GM23338 (cell line): ENCODE data around the gene TCN2. TPM values are rescaled to one million over a fixed set of nuclear protein-coding genes. Genes with fewer than 3 reads are reported as not detected.

Experiments used
- ATAC-seq: fragments of 200-7000 bp; cut with Tn5 transposase; 3 replicates; pipeline ENCODE4 v1.9.1; 2020
- DNase-seq: peaks from one replicate; pipeline ENCODE4 v3.0.0-alpha.2; 2015; ENCODE audit warnings: low spot score
- H2AFZ ChIP-seq: fragments of 200-600 bp; sonication (generic); 2 replicates; pipeline ENCODE4 v1.8.0; 2016; ENCODE audit warnings: antibody characterized with exemption, mild to moderate bottlenecking, moderate library complexity
- H3F3A ChIP-seq: fragments of 200-600 bp; sonication (generic); replicated peaks from 2 replicates; pipeline ENCODE4 v1.8.0; 2017; ENCODE audit warnings: antibody characterized with exemption, mixed run types, low read depth
- H3K27ac ChIP-seq: fragments of 200-600 bp; sonication (generic); 2 replicates; pipeline ENCODE4 v1.6.1; 2016; ENCODE audit warnings: low read depth
- H3K27me3 ChIP-seq: fragments of 200-600 bp; sonication (generic); 2 replicates; pipeline ENCODE4 v1.8.0; 2016; ENCODE audit warnings: mild to moderate bottlenecking, mixed run types, moderate library complexity; ENCODE audit not compliant: insufficient read depth
- H3K36me3 ChIP-seq: fragments of 200-600 bp; sonication (generic); 2 replicates; pipeline ENCODE4 v1.8.0; 2016; ENCODE audit warnings: mild to moderate bottlenecking; ENCODE audit not compliant: insufficient read depth
- H3K4me1 ChIP-seq: fragments of 200-600 bp; sonication (generic); 2 replicates; pipeline ENCODE4 v1.8.0; 2016; ENCODE audit warnings: mild to moderate bottlenecking, moderate library complexity; ENCODE audit not compliant: insufficient read depth
- H3K4me2 ChIP-seq: fragments of 200-600 bp; sonication (generic); 2 replicates; pipeline ENCODE4 v1.7.1; 2017; ENCODE audit warnings: mixed run types
- H3K4me3 ChIP-seq: fragments of 200-600 bp; sonication (generic); 2 replicates; pipeline ENCODE4 v1.6.1; 2016; ENCODE audit warnings: mixed run types
- H3K79me2 ChIP-seq: fragments of 200-600 bp; sonication (generic); replicated peaks from 2 replicates; pipeline ENCODE4 v1.8.0; 2017; ENCODE audit warnings: mild to moderate bottlenecking; ENCODE audit not compliant: insufficient read depth
- H3K9me2 ChIP-seq: fragments of 200-600 bp; sonication (generic); 2 replicates; pipeline ENCODE4 v1.8.0; 2017; ENCODE audit not compliant: insufficient read depth
- H4K20me1 ChIP-seq: fragments of 200-600 bp; sonication (generic); replicated peaks from 2 replicates; pipeline ENCODE4 v1.8.0; 2017; ENCODE audit warnings: mild to moderate bottlenecking; ENCODE audit not compliant: insufficient read depth
- H3K27ac Mint-ChIP-seq: 2 replicates; pipeline ENCODE4 v1.8.0; 2020; ENCODE audit warnings: inconsistent platforms, mild to moderate bottlenecking, moderate library complexity, mixed read lengths
- H3K27me3 Mint-ChIP-seq: 3 replicates; pipeline ENCODE4 v1.8.0; 2022; ENCODE audit warnings: low read depth, mild to moderate bottlenecking, moderate library complexity, mixed read lengths, inconsistent platforms; ENCODE audit not compliant: insufficient read depth, poor library complexity
- H3K36me3 Mint-ChIP-seq: 3 replicates; pipeline ENCODE4 v1.8.0; 2021; ENCODE audit warnings: low read depth, mild to moderate bottlenecking, inconsistent platforms, moderate library complexity, mixed read lengths
- H3K4me1 Mint-ChIP-seq: 3 replicates; pipeline ENCODE4 v1.8.0; 2020; ENCODE audit warnings: mild to moderate bottlenecking, inconsistent platforms, mixed read lengths
- H3K4me3 Mint-ChIP-seq: 3 replicates; pipeline ENCODE4 v1.8.0; 2021; ENCODE audit warnings: moderate library complexity, mild to moderate bottlenecking, inconsistent platforms, mixed read lengths
- H3K9me3 Mint-ChIP-seq: 3 replicates; pipeline ENCODE4 v1.8.0; 2020; ENCODE audit warnings: moderate library complexity, mild to moderate bottlenecking, inconsistent platforms, mixed read lengths
- CREB1 ChIP-seq: fragments of 250-450 bp; sonication (Bioruptor Pico); IDR thresholded peaks from 2 replicates; pipeline ENCODE4 v1.5.0; 2020; ENCODE audit warnings: low read depth, mild to moderate bottlenecking, moderate library complexity
- CTCF ChIP-seq, 2 experiments: fragments of 200-600 bp in 1 of 2; sonication (generic) in 1 of 2; conservative IDR thresholded peaks; 2 replicates each; pipeline versions ENCODE4 v1.5.1 to v1.6.1; 2016 to 2017; ENCODE audit warnings: antibody characterized with exemption in 2 of 2, low read depth in 2 of 2, mild to moderate bottlenecking in 2 of 2, moderate library complexity in 1 of 2
- ETS1 ChIP-seq: IDR thresholded peaks from 2 replicates; pipeline ENCODE4 v1.6.1; 2016; ENCODE audit warnings: antibody characterized with exemption
- EZH2 ChIP-seq: fragments of 200-600 bp; sonication (generic); IDR thresholded peaks from one replicate; pipeline ENCODE4 v1.8.0; 2017; ENCODE audit warnings: antibody characterized with exemption, mild to moderate bottlenecking, low read depth; ENCODE audit not compliant: unreplicated experiment
- EZH2phosphoT487 ChIP-seq: fragments of 200-600 bp; sonication (generic); IDR thresholded peaks from one replicate; pipeline ENCODE4 v1.8.1; 2018; ENCODE audit warnings: antibody characterized with exemption; ENCODE audit not compliant: unreplicated experiment
- JUNB ChIP-seq: IDR thresholded peaks from one replicate; pipeline ENCODE4 v1.6.1; 2016; ENCODE audit warnings: antibody characterized with exemption; ENCODE audit not compliant: unreplicated experiment
- NANOG ChIP-seq: IDR thresholded peaks from 2 replicates; pipeline ENCODE4 v1.6.1; 2016; ENCODE audit warnings: antibody characterized with exemption, borderline replicate concordance
- POLR2AphosphoS5 ChIP-seq: IDR thresholded peaks from 2 replicates; pipeline ENCODE4 v1.6.1; 2016; ENCODE audit warnings: antibody characterized with exemption, low read depth
- STAT1 ChIP-seq: IDR thresholded peaks from one replicate; pipeline ENCODE4 v1.6.1; 2016; ENCODE audit warnings: antibody characterized with exemption; ENCODE audit not compliant: unreplicated experiment
- ZNF114 ChIP-seq: fragments of 250-450 bp; sonication (Bioruptor Pico); IDR thresholded peaks from 2 replicates; pipeline ENCODE4 v1.5.0; 2020; ENCODE audit warnings: mild to moderate bottlenecking, moderate library complexity
- ZNF331 ChIP-seq: fragments of 250-450 bp; sonication (Bioruptor Pico); IDR thresholded peaks from 2 replicates; pipeline ENCODE4 v1.5.0; 2020; ENCODE audit warnings: low read depth, mild to moderate bottlenecking, moderate library complexity
- ZNF462 ChIP-seq: fragments of 250-450 bp; sonication (Bioruptor Pico); IDR thresholded peaks from 2 replicates; pipeline ENCODE4 v1.5.0; 2020; ENCODE audit warnings: mild to moderate bottlenecking, moderate library complexity
- polyA plus RNA-seq: library from polyadenylated mRNA; unstranded; fragments of >200 nt; fragmentation: Nextera tagmentation; extraction: Ambion mirVana; gene quantifications from 2 replicates; pipeline ENCODE4 v1.2.1, GENCODE V29; 2016
- total RNA-seq: library from RNA; depleted of rRNA; stranded (reverse); fragments of >200 nt; shearing (Covaris generic); gene quantifications from 2 replicates; pipeline ENCODE4 v1.2.3, GENCODE V29; 2014
- TF ChIP-seq, protein P1 (sequence below): IDR thresholded peaks from one replicate; pipeline ENCODE4 v1.6.1; 2018; ENCODE audit warnings: antibody characterized with exemption; ENCODE audit not compliant: unreplicated experiment

The TCN2 gene
- total and polyA plus RNA-seq, 2 experiments from 2014 or later, result 12.9 to 38.1 TPM

DNA sequence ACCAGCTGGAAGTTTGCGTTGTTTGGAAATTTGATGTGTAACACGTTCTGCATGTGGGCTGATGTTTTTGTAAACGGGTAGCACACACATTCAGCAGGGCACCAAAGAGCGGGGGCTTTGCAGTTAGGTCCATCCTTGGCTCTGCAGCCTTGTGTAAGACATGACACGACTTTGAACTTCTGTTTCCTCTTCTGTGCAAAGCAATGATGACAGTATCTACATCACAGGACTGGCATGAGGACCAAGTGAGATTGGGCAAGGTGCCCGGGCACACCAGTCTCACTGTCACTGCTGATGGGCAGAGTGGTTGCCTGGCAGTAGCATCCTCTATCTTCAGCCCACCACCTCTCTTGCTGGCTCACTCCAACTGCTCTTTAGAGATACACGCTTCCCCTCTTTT lies 3.3 kb downstream of the TCN2 start:
- H3K4me1 Mint-ChIP-seq, result peaks cover 37% of the 10 kb centered on the region
- Histone ChIP-seq H3K27ac (no peak overlapping the region), H3K27me3 (no peaks in the 10 kb centered on the region), H3K4me2 (no peak overlapping the region), H3K4me3 (no peak overlapping the region), H3K79me2 (peaks cover 8% of the 10 kb centered on the region), H3F3A (peaks cover 6% of the 10 kb centered on the region; the same call in 1 of the 2 replicates), H3K36me3 (peaks cover 8% of the 10 kb centered on the region), H3K9me2 (no peaks in the 10 kb centered on the region), H2AFZ (no peak overlapping the region), H4K20me1 (no peaks in the 10 kb centered on the region), H3K4me1 (peaks cover 33% of the 10 kb centered on the region)
- H3K9me3 Mint-ChIP-seq, result no peaks in the 10 kb centered on the region; the same call in 2 of the 3 replicates
- H3K4me3 Mint-ChIP-seq, result no peak overlapping the region
- H3K36me3 Mint-ChIP-seq, result peaks cover 48% of the 10 kb centered on the region
- DNase-seq, result no peak
- no peak for ATAC-seq
- H3K27ac Mint-ChIP-seq, result no peak overlapping the region
- peaks cover 10% of the 10 kb centered on the region for H3K27me3 Mint-ChIP-seq
- TF ChIP-seq ETS1 (no peak), ZNF462 (CRISPR knock-in tag) (no peak), EZH2phosphoT487 (no peak), ZNF331 (CRISPR knock-in tag) (no peak), EZH2 (no peak), CREB1 (CRISPR knock-in tag) (no peak), NANOG (no peak), STAT1 (no peak), POLR2AphosphoS5 (no peak), ZNF114 (CRISPR knock-in tag) (no peak), CTCF (conservative IDR thresholded peaks at IDR 0.05; ENCODE audit: low read depth in 2 of 2) (no peak), JUNB (no peak)
- TF ChIP-seq, protein P1, sequence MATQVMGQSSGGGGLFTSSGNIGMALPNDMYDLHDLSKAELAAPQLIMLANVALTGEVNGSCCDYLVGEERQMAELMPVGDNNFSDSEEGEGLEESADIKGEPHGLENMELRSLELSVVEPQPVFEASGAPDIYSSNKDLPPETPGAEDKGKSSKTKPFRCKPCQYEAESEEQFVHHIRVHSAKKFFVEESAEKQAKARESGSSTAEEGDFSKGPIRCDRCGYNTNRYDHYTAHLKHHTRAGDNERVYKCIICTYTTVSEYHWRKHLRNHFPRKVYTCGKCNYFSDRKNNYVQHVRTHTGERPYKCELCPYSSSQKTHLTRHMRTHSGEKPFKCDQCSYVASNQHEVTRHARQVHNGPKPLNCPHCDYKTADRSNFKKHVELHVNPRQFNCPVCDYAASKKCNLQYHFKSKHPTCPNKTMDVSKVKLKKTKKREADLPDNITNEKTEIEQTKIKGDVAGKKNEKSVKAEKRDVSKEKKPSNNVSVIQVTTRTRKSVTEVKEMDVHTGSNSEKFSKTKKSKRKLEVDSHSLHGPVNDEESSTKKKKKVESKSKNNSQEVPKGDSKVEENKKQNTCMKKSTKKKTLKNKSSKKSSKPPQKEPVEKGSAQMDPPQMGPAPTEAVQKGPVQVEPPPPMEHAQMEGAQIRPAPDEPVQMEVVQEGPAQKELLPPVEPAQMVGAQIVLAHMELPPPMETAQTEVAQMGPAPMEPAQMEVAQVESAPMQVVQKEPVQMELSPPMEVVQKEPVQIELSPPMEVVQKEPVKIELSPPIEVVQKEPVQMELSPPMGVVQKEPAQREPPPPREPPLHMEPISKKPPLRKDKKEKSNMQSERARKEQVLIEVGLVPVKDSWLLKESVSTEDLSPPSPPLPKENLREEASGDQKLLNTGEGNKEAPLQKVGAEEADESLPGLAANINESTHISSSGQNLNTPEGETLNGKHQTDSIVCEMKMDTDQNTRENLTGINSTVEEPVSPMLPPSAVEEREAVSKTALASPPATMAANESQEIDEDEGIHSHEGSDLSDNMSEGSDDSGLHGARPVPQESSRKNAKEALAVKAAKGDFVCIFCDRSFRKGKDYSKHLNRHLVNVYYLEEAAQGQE, result no peak
